Subcutaneous preadipocyte (primary cell): ENCODE measurements around the gene TRPC1. TPM values are rescaled to one million over a fixed set of nuclear protein-coding genes. Genes with fewer than 3 reads are reported as not detected.

Experiments
- small RNA-seq: library from RNA; depleted of rRNA; stranded (forward); fragments of <200 nt; gene quantifications from one replicate; pipeline ENCODE3, GENCODE V24; 2012
- total RNA-seq: library from RNA; depleted of rRNA; stranded (reverse); fragments of >200 nt; gene quantifications from 2 replicates; pipeline ENCODE4 v1.2.3, GENCODE V29; 2012

Gene TRPC1
- total RNA-seq = 27.2 and 33.1 TPM in 2 replicates

DNA sequence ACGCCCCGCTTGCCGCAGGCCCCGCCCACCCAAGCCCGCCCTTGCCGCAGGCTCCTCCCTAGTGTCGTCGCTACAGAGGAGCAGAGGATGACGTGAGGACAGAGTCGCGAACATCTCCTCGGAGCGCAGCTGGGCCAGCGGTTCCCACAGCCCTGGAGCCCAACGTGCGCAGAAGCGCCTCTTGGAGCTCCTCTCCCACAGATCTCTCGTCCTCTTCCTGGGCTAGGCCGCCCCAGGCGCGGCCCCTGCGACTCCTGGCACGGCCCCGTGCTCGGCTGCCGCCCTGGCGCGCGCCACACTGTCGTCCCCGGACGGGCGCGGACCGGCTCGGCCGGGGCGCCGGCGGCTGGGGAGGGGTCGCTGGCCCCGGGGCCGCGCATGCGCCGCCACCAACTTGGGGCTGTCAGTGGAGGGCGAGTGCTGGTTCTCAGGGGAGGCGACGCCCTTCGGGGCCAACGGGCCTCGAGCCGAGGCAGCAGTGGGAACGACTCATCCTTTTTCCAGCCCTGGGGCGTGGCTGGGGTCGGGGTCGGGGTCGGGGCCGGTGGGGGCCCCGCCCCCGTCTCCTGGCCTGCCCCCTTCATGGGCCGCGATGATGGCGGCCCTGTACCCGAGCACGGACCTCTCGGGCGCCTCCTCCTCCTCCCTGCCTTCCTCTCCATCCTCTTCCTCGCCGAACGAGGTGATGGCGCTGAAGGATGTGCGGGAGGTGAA is at the start of gene TRPC1:
TRPC1 (plus strand) TSS at position 67 of the 714 bp plus-strand sequence; CDS start at position 593, 526 bp downstream.

Small RNA genes lying within 50 kb of the gene (small RNA-seq; reads per million reads assigned to genes)
- not detected for gene RNU7-47P

Other genes with a start within 250 kb of the TRPC1 start
- gene ATR, start 145.3 kb upstream of the TRPC1 start, total RNA-seq = 33.1 and 36.8 TPM in 2 replicates
- under 0.01 and 0.59 TPM in 2 replicates for gene PLS1, start 127.6 kb upstream of the TRPC1 start, total RNA-seq
- 28.0 and 65.8 TPM in 2 replicates for gene PCOLCE2, start 165.0 kb downstream of the TRPC1 start, total RNA-seq
- gene PAQR9, start 239.6 kb downstream of the TRPC1 start, total RNA-seq = 0.20 TPM in 1 of 2 replicates, not detected in the other